Ishikawa (cell line): ENCODE measurements around the gene WDHD1.
"Not testable (repeated sequence)": the region's sequence is repeated elsewhere in the genome, so short reads cannot be mapped to it uniquely, and the experiment has no call there.

Experiments used
- EGR1 ChIP-seq: IDR thresholded peaks from 2 replicates; pipeline ENCODE4 v1.6.1; 2012
- EP300 ChIP-seq: IDR thresholded peaks from 2 replicates; pipeline ENCODE4 v1.6.1; 2012; ENCODE audit warnings: borderline replicate concordance
- RAD21 ChIP-seq: IDR thresholded peaks from 2 replicates; pipeline ENCODE4 v1.6.1; 2012; ENCODE audit warnings: low read depth
- TAF1 ChIP-seq: IDR thresholded peaks from 2 replicates; pipeline ENCODE4 v1.6.1; 2012; ENCODE audit warnings: low read depth, mild to moderate bottlenecking
- TCF12 ChIP-seq: IDR thresholded peaks from 2 replicates; pipeline ENCODE4 v1.6.1; 2012; ENCODE audit warnings: low read depth
- ZBTB7A ChIP-seq: IDR thresholded peaks from 2 replicates; pipeline ENCODE4 v1.6.1; 2012; ENCODE audit warnings: low read depth
- TF ChIP-seq, protein P1 (sequence below): IDR thresholded peaks from 2 replicates; pipeline ENCODE4 v1.6.1; 2012
- TF ChIP-seq, protein P2 (sequence below): IDR thresholded peaks from 2 replicates; pipeline ENCODE4 v1.6.1; 2012

DNA sequence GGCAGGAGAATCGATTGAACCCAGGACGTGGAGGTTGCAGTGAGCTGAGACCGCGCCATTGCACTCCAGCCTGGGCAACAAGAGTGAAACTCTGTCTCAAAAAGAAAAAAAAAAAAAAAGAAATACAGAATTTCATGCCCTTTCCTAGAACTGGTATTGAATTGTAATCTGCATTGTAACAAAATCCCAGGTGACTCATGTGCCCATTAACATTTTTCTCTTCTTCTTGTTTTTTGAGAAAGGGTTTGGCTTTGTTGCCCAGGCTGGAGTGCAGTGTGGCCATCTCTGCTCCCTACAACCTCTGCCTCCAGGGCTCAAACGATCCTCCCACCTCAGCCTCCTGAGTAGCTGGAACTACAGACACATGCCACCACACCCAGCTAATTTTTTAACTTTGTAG, 100.3 kb downstream of the WDHD1 start:
- not testable (repeated sequence) for TF ChIP-seq EP300, RAD21, TAF1, EGR1, ZBTB7A, TCF12
- TF ChIP-seq, protein P1, sequence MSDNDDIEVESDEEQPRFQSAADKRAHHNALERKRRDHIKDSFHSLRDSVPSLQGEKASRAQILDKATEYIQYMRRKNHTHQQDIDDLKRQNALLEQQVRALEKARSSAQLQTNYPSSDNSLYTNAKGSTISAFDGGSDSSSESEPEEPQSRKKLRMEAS = not testable (repeated sequence)
- TF ChIP-seq, protein P2, sequence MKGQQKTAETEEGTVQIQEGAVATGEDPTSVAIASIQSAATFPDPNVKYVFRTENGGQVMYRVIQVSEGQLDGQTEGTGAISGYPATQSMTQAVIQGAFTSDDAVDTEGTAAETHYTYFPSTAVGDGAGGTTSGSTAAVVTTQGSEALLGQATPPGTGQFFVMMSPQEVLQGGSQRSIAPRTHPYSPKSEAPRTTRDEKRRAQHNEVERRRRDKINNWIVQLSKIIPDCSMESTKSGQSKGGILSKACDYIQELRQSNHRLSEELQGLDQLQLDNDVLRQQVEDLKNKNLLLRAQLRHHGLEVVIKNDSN = not testable (repeated sequence)
